C4-2B (cell line): Measurements from ENCODE around the gene KRTAP2-2.

Experiments
- ZFX ChIP-seq: fragments of 450-650 bp; IDR thresholded peaks from 2 replicates; pipeline ENCODE4 v1.6.1; 2017
- TF ChIP-seq, protein P1 (sequence below): fragments of 450-650 bp; conservative IDR thresholded peaks from 2 replicates; pipeline ENCODE4 v1.5.1; 2017; ENCODE audit warnings: mild to moderate bottlenecking

DNA sequence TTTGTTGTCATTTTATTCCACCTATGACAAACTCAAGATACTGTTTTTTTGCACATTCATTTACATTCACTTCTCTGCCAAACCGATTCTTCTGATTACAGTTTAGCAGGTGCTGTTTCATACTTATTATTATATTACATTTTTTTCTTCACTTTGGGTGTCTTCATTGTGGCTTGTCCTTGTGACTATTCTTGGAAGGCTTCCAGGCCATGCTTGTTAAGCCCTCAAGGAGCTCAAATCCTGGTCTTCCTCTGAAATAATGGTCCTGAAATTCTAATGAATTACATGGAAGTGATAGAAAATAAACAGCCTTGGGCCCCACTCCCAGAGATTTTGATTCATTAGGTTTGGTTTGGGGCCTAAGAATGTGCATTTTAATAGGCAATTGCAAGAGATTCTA lies 9.3 kb upstream of the KRTAP2-2 start:
- TF ChIP-seq, protein P1, sequence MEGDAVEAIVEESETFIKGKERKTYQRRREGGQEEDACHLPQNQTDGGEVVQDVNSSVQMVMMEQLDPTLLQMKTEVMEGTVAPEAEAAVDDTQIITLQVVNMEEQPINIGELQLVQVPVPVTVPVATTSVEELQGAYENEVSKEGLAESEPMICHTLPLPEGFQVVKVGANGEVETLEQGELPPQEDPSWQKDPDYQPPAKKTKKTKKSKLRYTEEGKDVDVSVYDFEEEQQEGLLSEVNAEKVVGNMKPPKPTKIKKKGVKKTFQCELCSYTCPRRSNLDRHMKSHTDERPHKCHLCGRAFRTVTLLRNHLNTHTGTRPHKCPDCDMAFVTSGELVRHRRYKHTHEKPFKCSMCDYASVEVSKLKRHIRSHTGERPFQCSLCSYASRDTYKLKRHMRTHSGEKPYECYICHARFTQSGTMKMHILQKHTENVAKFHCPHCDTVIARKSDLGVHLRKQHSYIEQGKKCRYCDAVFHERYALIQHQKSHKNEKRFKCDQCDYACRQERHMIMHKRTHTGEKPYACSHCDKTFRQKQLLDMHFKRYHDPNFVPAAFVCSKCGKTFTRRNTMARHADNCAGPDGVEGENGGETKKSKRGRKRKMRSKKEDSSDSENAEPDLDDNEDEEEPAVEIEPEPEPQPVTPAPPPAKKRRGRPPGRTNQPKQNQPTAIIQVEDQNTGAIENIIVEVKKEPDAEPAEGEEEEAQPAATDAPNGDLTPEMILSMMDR: no peak
- no peak for TF ChIP-seq ZFX
